HG02610 (cell line): ENCODE measurements around the gene IL12RB2.

ENCODE experiments used
- ATAC-seq: cut with Tn5 transposase; IDR thresholded peaks from one replicate; pipeline ENCODE4 v1.9.1; 2021; ENCODE audit warnings: mild to moderate bottlenecking, moderate library complexity; ENCODE audit not compliant: unreplicated experiment

IL12RB2 gene

GRCh38 chr1:67307251-67308060 lies at the start of gene IL12RB2:
Gene IL12RB2, plus strand, starts transcription at chr1:67307873. Its CDS starts 12,496 bp downstream, at chr1:67320369.
- ATAC-seq, result peak; percentile 76

- ATAC-seq, result no peak
These were observed 46.0 kb upstream of the IL12RB2 start for GRCh38 chr1:67261680-67262079.

- ATAC-seq, result no peak
These were observed 44.9 kb upstream of the IL12RB2 start for GRCh38 chr1:67262735-67263134.

GRCh38 chr1:67264152-67264551 lies 43.5 kb upstream of the IL12RB2 start:
- no peak for ATAC-seq

- ATAC-seq, result peak; percentile 46
These were observed 42.8 kb upstream of the IL12RB2 start for GRCh38 chr1:67264899-67265298.

- ATAC-seq, result no peak
These were observed 38.6 kb upstream of the IL12RB2 start for GRCh38 chr1:67269061-67269460.

GRCh38 chr1:67270541-67270940 lies 37.1 kb upstream of the IL12RB2 start:
- ATAC-seq, result no peak

- ATAC-seq, result no peak
These were observed 34.1 kb upstream of the IL12RB2 start for GRCh38 chr1:67273591-67273990.

GRCh38 chr1:67274623-67275325 lies 32.9 kb upstream of the IL12RB2 start:
- peak; percentile 98 for ATAC-seq

GRCh38 chr1:67280696-67281095 lies 27.0 kb upstream of the IL12RB2 start:
- ATAC-seq, result no peak

- no peak for ATAC-seq
These were observed 26.4 kb upstream of the IL12RB2 start for GRCh38 chr1:67281244-67281643.

- ATAC-seq, result peak; percentile 90
These were observed 21.7 kb upstream of the IL12RB2 start for GRCh38 chr1:67285780-67286488.

GRCh38 chr1:67290236-67290635 lies 17.4 kb upstream of the IL12RB2 start:
- ATAC-seq, result no peak

GRCh38 chr1:67294836-67295617 lies 12.6 kb upstream of the IL12RB2 start:
- no peak for ATAC-seq

- no peak for ATAC-seq
These were observed 8.9 kb upstream of the IL12RB2 start for GRCh38 chr1:67298762-67299161.

GRCh38 chr1:67299296-67299695 lies 8.4 kb upstream of the IL12RB2 start:
- ATAC-seq, result no peak

GRCh38 chr1:67300561-67300960 lies 7.1 kb upstream of the IL12RB2 start:
- ATAC-seq, result no peak

GRCh38 chr1:67304023-67304422 lies 3.6 kb upstream of the IL12RB2 start:
- no peak for ATAC-seq

GRCh38 chr1:67306547-67306946 lies 1.1 kb upstream of the IL12RB2 start:
- ATAC-seq, result no peak

- ATAC-seq, result peak; percentile 21
These were observed 463 bp downstream of the IL12RB2 start for GRCh38 chr1:67308136-67308535.

- ATAC-seq, result no peak
These were observed 4.9 kb downstream of the IL12RB2 start for GRCh38 chr1:67312615-67313014.
